OCI-LY7 (cell line): ENCODE data around the gene KRT13. TPM values are rescaled to one million over a fixed set of nuclear protein-coding genes. Genes with fewer than 3 reads are reported as not detected.

ENCODE experiments used
- BruUV-seq: library from RNA; stranded (reverse); fragments of 400-500 nt; replicated peaks from 2 replicates; lab custom pipeline; 2021; lab: Mats Ljungman, UMichigan
- CTCF ChIA-PET: fragments of 300-600 bp; sonication (Branson Sonifier 250); formaldehyde crosslinking; loops from one replicate; lab custom pipeline; 2022; ENCODE audit warnings: antibody characterized with exemption; ENCODE audit not compliant: unreplicated experiment; lab: Charles Lee
- POLR2A ChIA-PET: fragments of 300-600 bp; sonication (Branson Sonifier 250); formaldehyde crosslinking; loops from one replicate; lab custom pipeline; 2022; ENCODE audit warnings: antibody characterized with exemption; lab: Charles Lee
- DNase-seq: peaks from one replicate; pipeline ENCODE4 v3.0.0-alpha.2; 2015; ENCODE audit warnings: low spot score
- H2AFZ ChIP-seq: fragments of 200-600 bp; sonication (generic), shearing (Covaris generic); 2 replicates; pipeline ENCODE4 v1.6.1; 2014; ENCODE audit warnings: mild to moderate bottlenecking, antibody characterized with exemption, low read length, moderate library complexity
- H3K27ac ChIP-seq: fragments of 200-600 bp; sonication (generic); 2 replicates; pipeline ENCODE4 v1.5.1; 2014; ENCODE audit warnings: mixed run types, low read depth, mild to moderate bottlenecking, moderate library complexity, low read length, inconsistent platforms; ENCODE audit not compliant: poor library complexity, severe bottlenecking
- H3K36me3 ChIP-seq: fragments of 200-600 bp; sonication (generic); 2 replicates; pipeline ENCODE4 v1.6.1; 2014; ENCODE audit warnings: mild to moderate bottlenecking, antibody characterized with exemption, low read length, moderate library complexity, mixed read lengths; ENCODE audit not compliant: insufficient read depth
- H3K4me1 ChIP-seq: fragments of 200-600 bp; sonication (generic); 2 replicates; pipeline ENCODE4 v1.5.1; 2014; ENCODE audit warnings: mild to moderate bottlenecking, low read length; ENCODE audit not compliant: insufficient read depth, poor library complexity, severe bottlenecking
- H3K4me2 ChIP-seq: fragments of 200-600 bp; sonication (generic); 2 replicates; pipeline ENCODE4 v1.6.1; 2014; ENCODE audit warnings: mild to moderate bottlenecking, low read length
- H3K4me3 ChIP-seq: fragments of 200-600 bp; sonication (generic); 2 replicates; pipeline ENCODE4 v1.5.1; 2014; ENCODE audit warnings: mild to moderate bottlenecking, low read depth, low read length; ENCODE audit not compliant: poor library complexity, severe bottlenecking
- H3K79me2 ChIP-seq: fragments of 200-600 bp; sonication (generic); 2 replicates; pipeline ENCODE4 v1.6.1; 2016; ENCODE audit warnings: low read depth, mild to moderate bottlenecking, low read length, moderate library complexity, mixed read lengths; ENCODE audit not compliant: insufficient read depth
- H3K9me2 ChIP-seq: fragments of 200-600 bp; sonication (generic); 2 replicates; pipeline ENCODE4 v1.6.1; 2016; ENCODE audit warnings: mild to moderate bottlenecking, low read length, mixed read lengths; ENCODE audit not compliant: insufficient read depth
- H3K9me3 ChIP-seq: fragments of 200-600 bp; sonication (generic); 2 replicates; pipeline ENCODE4 v1.6.1; 2014; ENCODE audit warnings: mild to moderate bottlenecking, mixed run types, low read length, mixed read lengths
- H4K20me1 ChIP-seq: fragments of 200-600 bp; sonication (generic); 2 replicates; pipeline ENCODE4 v1.6.1; 2014; ENCODE audit warnings: mild to moderate bottlenecking, antibody characterized with exemption, low read length, moderate library complexity, mixed read lengths; ENCODE audit not compliant: insufficient read depth
- CTCF ChIP-seq: fragments of 200-600 bp; sonication (generic); conservative IDR thresholded peaks from 2 replicates; pipeline ENCODE4 v1.5.1; 2014; ENCODE audit warnings: mild to moderate bottlenecking, antibody characterized with exemption, low read length, moderate library complexity, mixed read lengths
- EZH2phosphoT487 ChIP-seq: fragments of 200-600 bp; sonication (generic); IDR thresholded peaks from 2 replicates; pipeline ENCODE4 v1.6.1; 2018; ENCODE audit warnings: low read depth, borderline replicate concordance, mild to moderate bottlenecking, mixed run types, antibody characterized with exemption, low read length, moderate library complexity, mixed read lengths
- intact Hi-C: fragments of 100-400 bp; cut with micrococcal nuclease; formaldehyde crosslinking; loops from one replicate; pipeline ENCODE4 v1.10.0; 2022; ENCODE audit not compliant: unreplicated experiment
- total RNA-seq, 2 experiments: library from RNA; depleted of rRNA in 1 of 2; stranded (reverse); fragments of >200 nt in 1 of 2; shearing (Covaris generic) in 1 of 2; gene quantifications; 2 replicates each; pipeline ENCODE4 v1.2.3, GENCODE V29; 2014 to 2022

The KRT13 gene
- total RNA-seq, 2 experiments from 2014 or later: not detected

GRCh38 chr17:41464173-41464572 lies 41.2 kb downstream of the KRT13 start:
- Histone ChIP-seq H3K9me2 (no peaks in the 10 kb centered on the region), H3K9me3 (no peaks in the 10 kb centered on the region), H3K4me3 (no peak overlapping the region), H3K27ac (no peak overlapping the region), H3K79me2 (no peaks in the 10 kb centered on the region), H3K36me3 (no peaks in the 10 kb centered on the region), H2AFZ (no peak overlapping the region), H3K4me1 (no peaks in the 10 kb centered on the region), H3K4me2 (no peak overlapping the region), H4K20me1 (no peaks in the 10 kb centered on the region)
- no peak for DNase-seq
- ChIA-PET CTCF (no interaction called here), POLR2A (no interaction called here)
- TF ChIP-seq EZH2phosphoT487 (no peak), CTCF (no peak)
- BruUV-seq: no TSS peak
- intact Hi-C loops: no loop called here

- no peak for TF ChIP-seq EZH2phosphoT487
- no peak for TF ChIP-seq CTCF
- H2AFZ ChIP-seq: no peak overlapping the region
- intact Hi-C loops: no loop called here
- BruUV-seq: no TSS peak
- DNase-seq: no peak
- no peak overlapping the region for H3K27ac ChIP-seq
- ChIA-PET CTCF (no interaction called here), POLR2A (interaction anchor here (0.8 kb wide), 1 partner anchor 226 kb away, joined by 3 read pairs; no protein-coding TSS in a partner anchor)
- H3K79me2 ChIP-seq: no peaks in the 10 kb centered on the region
- H3K4me1 ChIP-seq: no peaks in the 10 kb centered on the region
- H3K9me2 ChIP-seq: no peaks in the 10 kb centered on the region
- no peak overlapping the region for H3K4me2 ChIP-seq
- H3K9me3 ChIP-seq: no peaks in the 10 kb centered on the region
- H3K36me3 ChIP-seq: no peaks in the 10 kb centered on the region
- no peaks in the 10 kb centered on the region for H4K20me1 ChIP-seq
- H3K4me3 ChIP-seq: no peak overlapping the region
These were observed 41.7 kb downstream of the KRT13 start for GRCh38 chr17:41463746-41464145.

- TF ChIP-seq CTCF: no peak
- TF ChIP-seq EZH2phosphoT487: no peak
- H3K9me3 ChIP-seq: no peaks in the 10 kb centered on the region
- no peaks in the 10 kb centered on the region for H3K9me2 ChIP-seq
- DNase-seq: no peak
- H3K4me3 ChIP-seq: no peak overlapping the region
- no peak overlapping the region for H3K27ac ChIP-seq
- H3K4me1 ChIP-seq: no peaks in the 10 kb centered on the region
- intact Hi-C loops: no loop called here
- H3K79me2 ChIP-seq: no peaks in the 10 kb centered on the region
- BruUV-seq: no TSS peak
- H3K36me3 ChIP-seq: no peaks in the 10 kb centered on the region
- H2AFZ ChIP-seq: no peak overlapping the region
- H3K4me2 ChIP-seq: no peak overlapping the region
- H4K20me1 ChIP-seq: no peaks in the 10 kb centered on the region
- POLR2A ChIA-PET: interaction anchor here (0.8 kb wide), 1 partner anchor 227 kb away, joined by 3 read pairs; no protein-coding TSS in a partner anchor
- CTCF ChIA-PET: no interaction called here
These were observed 42.7 kb downstream of the KRT13 start for GRCh38 chr17:41462705-41463104.
